HTERT RPE-1 (cell line): ENCODE results near the gene ALOX15.
"Not testable (repeated sequence)": the region's sequence is repeated elsewhere in the genome, so short reads cannot be mapped to it uniquely, and the experiment has no call there.

Experiments used
- in situ Hi-C: fragments of 300-500 bp; cut with MboI; formaldehyde crosslinking; loops from 4 replicates; pipeline ENCODE4 v1.14.3; 2020; ENCODE audit warnings: low sequenced_read_pairs

ALOX15 gene

DNA sequence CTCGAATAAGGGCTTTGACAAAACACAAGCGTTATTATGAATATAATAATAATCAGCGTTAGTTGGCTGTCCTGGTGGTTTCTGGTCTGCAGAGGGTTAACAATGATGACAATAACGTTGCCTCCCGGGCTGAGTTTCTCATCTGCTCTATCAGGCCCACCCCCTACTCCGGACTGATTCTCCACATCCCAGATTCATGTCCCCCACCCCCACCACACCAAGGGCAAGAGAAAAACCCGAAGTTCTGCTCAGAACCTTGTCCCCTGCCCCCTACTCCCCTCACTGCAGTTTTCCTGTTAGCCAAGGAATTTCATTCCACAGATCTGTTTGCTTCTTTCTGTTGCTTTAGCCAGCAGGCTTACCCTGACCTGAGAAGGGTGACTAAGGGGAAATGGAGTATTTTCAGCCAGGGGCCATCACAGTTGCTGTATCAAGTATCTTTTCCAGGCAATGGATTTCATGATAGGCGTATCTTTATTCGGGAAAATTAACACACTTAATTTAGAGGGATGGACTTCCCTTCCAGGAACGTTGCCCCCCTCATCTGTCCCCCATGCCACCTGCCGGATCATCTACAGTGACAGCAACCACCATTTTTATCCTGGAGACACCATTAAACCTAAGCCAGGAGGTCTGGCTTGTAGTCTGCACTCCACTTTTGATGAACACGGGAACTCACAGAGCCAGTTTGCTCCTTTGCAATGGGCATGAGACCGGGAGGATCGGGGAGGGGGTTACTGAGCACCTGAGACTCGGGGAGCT lies 23.7 kb downstream of the ALOX15 start:
- in situ Hi-C loops: no loop called here

DNA sequence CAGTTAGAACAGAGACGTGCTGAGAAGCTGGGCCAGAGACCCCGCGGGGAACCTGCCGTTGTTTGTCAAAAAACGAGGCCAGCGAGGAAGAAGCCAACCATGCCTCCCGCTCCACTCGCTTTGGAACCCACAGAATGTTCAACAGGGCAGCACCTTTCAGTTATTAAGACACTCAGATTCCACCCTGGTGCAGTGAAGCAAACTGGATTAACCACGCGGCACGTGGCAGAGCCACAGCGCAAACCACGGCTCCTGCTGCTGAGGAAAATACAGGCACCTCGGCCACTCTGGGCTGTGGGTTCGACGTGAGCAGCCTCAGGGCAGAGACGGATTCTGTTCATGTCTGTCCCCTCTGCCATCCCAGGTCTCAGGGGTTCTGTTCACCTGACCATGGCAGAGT lies 24.4 kb downstream of the ALOX15 start:
- in situ Hi-C loops: no loop called here

DNA sequence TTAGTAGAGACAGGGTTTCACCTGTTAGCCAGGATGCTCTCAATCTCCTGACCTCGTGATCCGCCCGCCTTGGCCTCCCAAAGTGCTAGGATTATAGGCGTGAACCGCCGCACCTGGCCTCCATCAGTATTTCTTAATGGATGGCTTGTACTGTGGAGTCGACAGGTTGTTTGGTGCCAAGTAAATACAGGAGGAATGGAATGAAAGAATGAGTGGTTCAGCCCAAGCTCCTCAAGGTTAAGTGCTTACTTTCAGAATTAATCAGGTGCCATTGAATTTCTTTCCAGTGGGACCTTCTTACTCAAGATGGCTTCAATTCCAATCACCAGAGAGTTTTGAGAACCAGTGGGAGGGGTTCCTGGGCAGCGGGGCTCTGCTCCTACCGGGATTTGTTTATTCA lies 25.0 kb downstream of the ALOX15 start:
- in situ Hi-C loops: no loop called here

DNA sequence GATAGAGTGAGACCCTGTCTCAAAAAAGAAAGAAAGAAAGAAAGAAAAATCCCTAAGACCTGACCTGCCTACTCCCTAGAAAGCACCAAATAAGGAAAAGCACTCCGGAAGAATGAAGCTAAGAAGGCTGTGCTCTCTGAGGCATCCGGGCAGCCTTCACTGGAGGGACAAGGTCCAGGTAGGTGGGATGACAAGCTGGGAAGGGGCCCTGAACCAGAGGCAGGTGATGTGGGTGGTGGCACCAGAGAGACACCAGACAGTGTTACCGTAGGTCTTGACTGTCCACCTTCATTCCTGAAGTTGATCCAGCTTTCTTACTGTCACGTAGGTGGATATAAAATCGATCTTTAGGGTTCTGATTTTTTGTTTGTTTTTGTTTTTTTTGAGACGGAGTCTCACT lies 30.8 kb downstream of the ALOX15 start:
- in situ Hi-C loops: no loop called here

DNA sequence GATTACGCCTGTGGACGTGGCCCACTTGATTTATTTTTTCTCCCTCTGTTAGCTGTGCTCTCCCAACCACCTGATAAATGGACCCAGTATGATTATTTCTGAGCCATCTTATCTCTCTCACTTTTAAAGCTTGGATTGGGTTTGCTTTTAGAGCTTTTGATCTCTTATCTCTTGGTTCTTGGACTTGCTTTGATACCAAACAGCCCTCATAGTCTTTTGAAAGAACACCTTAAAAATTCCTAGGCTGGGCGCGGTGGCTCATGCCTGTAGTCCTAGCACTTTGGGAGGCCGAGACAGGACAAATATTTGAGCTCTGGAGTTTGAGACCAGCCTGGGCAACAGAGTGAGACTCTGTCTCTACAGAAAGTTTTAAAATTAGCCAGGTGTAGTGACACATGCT lies 31.3 kb downstream of the ALOX15 start:
- in situ Hi-C loops: no loop called here

DNA sequence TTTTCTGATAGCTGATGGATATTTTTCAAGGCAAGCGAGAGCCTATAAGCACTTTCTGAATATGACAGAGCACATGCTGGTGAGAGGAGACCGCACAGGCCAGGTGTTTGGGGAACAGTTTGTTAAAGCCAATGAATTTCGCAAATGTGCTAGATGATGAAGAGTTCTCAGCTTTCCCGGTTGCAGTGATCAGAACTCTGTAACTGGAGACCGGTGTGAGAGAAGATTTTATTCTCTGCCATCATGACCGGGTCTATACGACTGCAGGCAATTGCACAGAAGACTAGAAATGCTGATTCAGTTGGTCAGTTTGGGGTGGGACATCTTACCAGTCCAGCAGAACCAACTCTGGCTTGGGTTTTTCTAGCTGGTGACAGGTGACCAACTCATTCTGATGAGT lies 31.7 kb downstream of the ALOX15 start:
- in situ Hi-C loops: no loop called here

DNA sequence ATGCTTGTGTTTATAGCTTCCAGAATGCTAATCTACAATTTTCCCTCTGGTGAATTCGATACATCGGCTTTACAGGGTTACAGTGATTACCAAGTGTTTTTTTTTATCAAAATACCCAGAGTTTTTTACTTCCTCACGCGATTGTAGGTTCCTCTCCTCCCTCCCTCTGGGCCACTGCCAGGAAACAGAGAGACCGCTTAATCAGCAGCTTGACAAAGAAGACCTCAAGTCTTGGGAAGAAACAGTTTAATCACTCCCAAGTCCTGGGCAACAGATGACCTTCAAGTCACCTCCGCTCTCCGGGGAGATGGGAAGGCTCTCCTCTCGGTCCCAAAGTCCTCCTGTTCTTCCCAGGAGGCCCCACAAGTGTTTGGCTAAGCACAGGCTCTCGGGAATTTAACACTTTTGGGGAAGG lies 33.7 kb downstream of the ALOX15 start:
- in situ Hi-C loops: no loop called here

DNA sequence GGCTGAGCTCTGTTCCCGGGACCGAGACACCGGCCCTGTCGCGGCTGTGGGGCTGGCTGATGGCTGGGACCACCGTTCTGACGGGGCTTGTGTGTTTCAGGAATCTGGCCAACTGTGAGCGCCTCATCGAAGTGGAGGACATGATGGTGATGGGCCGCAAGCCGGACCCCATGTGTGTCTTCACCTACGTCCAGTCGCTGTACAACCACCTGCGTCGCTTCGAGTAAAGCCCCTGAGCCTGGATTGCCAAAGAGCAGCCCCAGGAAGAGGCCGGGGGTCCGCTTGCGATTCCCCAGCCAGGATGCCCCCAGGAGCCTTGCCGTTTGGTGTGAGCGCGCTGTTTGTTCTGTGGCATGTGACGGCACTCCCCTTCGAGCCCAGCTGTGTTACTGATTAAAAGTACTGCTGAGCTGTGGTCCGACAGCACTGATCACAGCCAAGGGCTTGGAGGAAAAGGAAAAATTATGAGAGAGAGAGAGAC lies 34.2 kb downstream of the ALOX15 start:
- in situ Hi-C loops: no loop called here

DNA sequence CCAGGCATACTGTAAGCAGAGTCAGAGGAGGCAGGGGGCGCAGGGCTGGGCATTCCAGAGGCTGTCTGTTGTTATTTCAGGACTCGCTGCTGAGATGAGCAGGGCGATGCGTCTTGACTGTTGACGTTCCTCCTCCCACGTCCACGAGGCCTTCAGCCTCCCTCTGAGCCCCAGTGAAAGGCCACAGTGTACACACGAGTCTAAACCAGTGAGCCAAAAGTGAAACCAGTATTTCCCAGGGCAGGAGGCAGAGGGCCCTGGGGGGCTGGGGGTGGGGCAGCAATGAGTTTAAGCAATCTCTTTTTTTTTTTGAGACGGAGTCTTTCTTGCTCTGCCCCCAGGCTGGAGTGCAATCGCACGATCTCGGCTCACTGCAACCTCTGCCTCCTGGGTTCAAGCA lies 35.7 kb downstream of the ALOX15 start:
- in situ Hi-C loops: no loop called here

DNA sequence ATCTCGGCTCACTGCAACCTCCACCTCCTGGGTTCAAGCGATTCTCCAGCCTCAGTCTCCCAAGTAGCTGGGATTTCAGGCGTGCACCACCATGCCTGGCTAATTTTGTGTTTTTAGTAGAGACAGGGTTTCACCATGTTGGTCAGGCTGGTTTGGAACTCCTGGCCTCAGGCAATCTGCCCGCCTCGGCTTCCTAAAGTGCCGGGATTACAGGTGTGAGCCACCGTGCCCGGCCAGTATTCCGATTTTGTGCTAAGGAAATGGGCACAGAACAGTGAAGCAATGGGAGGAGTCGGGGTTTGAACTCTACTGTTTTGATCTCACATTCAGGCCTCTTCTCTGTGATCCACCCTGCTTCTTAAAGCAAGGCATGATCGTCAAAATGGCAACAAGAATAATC lies 36.7 kb downstream of the ALOX15 start:
- in situ Hi-C loops: not testable (repeated sequence)

DNA sequence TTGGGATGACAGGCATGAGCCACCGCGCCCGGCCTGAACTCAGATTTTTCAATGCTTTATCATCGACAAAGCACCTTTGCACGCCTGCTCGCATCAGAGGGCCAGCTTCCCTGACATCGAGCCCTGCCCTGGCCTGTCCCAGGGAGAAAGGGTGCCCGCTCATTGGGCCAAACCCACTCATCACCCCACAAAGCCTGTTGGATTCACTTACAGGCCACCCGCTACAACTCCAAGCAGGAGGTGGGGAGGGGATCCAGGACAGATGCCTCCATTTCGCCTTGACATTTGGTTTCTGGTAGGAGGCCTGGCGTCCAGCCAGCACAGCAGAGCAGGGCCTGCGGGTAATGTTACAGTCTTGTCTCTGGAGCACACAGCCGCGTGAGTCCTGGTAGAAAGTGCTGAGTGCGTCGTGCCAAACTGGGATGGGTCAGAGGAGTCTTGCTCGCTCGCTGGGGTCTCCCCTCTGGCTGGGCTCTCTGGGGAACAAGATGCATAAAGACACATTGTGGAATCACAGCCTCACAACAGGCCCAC lies 37.3 kb downstream of the ALOX15 start:
- in situ Hi-C loops: no loop called here

DNA sequence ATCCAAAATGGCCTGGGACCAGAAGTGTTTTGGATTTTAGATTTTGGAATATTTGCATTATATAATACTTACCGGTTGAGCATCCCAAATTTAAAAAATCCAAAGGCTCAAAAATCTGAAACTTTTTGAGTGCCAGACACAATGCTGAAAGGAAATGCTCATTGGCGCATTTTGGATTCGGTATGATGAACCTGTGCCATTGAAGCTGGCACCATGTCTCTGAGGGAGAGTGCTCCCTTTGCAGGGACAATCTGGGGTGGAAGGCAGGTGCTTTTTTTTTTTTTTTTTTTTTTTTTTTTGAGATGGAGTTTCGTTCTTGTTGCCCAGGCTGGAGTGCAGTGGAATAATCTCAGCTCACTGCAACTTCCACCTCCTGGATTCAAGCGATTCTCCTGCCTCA lies 39.4 kb downstream of the ALOX15 start:
- in situ Hi-C loops: no loop called here

DNA sequence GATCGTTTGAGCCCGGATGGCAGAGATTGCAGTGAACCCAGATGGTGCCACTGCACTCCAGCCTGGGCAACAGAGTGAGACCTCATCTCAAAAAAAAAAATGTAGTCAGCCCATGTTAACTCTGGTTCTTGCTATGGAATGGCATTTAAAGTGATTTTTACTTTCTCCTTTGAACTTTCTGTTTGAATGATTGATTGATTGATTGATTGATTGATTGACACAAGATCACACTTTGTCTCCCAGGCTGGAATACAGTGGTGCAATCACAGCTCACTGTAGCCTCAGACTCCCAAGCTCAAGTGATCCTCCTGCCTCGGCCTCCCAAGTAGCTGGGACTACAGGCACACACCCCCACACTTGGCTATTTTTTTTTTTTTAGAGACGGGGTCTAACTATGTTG lies 40.2 kb downstream of the ALOX15 start:
- in situ Hi-C loops: no loop called here

DNA sequence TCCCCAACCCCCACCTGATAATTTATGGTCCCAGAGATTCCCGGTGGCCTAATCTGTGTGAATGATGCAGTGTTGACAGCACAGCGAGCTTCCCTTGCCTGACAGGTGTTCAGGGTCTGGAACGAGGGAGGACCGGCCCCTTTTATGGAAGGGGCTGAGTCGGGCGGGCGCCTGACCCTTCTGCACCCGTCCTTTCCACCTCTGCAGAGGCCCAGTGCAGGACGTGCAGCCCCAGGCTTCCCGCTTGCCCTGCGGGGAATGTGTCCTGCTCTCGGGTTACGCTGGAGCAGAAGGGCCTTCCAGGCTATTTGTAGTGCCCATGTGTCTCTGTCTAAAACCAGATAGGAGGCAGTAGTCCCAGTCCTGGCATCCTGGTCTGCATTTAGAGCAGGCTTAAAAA lies 40.9 kb downstream of the ALOX15 start:
- in situ Hi-C loops: no loop called here

DNA sequence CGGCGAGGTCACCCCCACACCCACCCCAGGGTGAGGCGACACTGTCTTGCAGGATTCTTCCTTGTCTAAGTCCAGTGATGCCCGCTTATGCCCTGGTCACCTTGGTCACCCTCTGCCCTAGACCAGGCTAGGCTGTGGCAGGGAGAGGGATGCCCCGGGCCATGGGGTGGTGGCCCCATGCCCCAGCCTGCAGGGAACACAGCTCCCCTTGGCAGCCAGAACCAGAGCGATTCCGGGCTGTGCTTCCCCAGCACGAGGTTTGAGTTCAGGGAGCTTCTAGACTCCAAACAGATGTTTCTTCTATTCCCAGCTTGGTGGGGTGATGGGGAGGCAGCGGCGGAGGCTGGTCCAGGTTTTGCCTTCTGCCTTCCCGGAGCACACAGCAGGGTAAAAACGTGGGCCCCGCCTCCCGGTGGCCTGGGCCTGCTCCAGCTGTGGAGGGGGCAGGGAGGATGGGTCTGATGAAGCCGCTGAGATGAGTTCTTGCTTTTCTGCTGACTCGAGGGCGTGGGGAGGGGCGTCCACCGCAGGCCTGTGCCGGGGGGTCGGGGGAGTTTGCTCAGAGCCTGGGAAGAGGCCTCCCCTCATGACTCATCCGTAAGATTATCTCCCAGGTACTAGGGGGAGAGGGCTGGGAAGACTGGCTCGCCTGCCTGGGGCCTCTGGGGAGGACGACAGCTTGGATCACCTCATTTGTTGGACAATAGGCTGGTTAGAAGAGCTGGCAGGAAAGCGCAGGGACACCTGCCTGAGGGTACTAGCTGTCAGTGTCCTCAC lies 41.8 kb downstream of the ALOX15 start:
- in situ Hi-C loops: no loop called here

DNA sequence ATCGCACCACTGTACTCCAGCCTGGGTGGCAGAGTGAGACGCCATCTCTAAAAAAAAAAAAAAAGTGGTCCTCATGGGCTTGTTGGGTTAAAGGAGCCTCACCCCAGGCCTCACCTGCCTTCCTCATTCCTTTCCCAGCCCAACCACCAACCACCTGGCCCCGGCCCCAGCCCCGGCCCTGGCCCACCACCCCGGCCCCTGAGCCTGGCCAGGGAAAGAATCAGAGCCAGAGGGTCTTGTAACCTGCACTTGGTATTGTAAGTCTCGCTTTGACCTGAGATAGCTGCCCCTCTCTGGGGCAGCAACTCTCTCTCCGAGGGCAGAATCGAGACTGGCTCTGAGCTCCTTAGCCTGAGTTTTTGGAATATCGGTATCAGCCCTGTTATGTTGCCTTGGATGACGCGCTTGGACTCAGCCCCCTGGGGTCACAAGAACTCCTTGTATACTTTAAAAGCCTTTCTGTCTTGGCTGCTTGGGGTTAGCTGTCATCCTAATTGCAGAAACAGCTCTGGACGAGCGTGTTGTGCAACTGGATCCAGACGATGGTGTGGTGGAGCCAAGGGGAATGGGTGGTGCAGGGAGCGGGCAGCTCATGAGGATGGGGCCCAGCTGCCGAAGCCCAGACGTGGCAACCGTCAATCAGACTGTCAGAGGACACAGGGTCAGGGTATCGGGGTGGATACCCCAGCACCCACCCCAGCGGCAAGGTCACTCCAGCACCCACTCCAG lies 42.5 kb downstream of the ALOX15 start:
- in situ Hi-C loops: no loop called here

DNA sequence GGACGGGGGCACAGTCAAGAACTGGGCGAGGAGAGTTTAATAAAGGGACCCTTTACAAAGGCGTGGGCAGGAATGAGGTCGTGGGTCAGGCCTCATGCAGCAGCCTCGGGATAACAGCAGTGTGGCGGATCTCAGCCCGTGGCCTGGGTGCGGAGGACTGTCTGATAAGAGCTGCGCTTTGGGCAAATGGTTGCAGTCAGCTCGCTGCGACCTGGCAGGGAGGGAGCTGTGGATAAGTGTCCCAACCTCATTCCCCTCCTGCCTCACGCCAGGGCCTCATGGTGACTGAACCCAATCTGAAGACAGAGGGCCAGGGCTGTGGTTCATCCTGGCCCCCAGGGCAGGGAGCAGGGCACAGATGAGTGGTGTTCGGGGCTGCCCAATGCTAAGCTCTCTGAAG lies 43.5 kb downstream of the ALOX15 start:
- in situ Hi-C loops: no loop called here

DNA sequence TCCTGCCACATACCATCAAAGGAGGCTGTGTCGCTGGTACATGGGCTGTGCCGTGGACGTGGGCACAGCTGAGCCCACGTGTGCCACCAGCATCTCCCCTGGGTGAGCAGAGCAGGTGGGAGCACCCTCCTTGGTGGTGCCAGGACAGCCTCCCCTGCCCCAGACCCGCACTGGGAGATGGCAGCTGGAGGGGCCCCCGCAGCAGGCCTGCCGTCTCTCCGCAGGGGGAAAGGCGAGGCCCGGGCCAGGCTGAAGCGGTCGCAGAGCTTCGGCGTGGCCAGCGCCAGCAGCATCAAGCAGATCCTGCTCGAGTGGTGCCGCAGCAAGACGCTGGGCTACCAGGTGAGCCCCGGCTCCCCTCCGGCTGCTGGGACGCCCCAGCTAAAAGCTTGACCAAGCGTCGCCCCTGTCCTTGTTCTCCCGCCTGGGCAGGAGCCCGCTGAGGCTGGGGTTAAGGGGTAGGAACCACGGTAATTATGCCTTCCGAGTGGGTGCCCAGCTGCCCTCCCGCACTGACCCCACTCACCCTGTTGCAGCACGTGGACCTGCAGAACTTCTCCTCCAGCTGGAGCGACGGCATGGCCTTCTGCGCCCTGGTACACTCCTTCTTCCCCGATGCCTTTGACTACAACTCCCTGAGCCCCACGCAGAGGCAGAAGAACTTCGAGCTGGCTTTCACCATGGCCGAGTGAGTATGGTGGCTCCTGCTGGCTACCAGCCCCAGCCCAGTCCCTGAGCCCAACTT lies 44.7 kb downstream of the ALOX15 start:
- in situ Hi-C loops: no loop called here

DNA sequence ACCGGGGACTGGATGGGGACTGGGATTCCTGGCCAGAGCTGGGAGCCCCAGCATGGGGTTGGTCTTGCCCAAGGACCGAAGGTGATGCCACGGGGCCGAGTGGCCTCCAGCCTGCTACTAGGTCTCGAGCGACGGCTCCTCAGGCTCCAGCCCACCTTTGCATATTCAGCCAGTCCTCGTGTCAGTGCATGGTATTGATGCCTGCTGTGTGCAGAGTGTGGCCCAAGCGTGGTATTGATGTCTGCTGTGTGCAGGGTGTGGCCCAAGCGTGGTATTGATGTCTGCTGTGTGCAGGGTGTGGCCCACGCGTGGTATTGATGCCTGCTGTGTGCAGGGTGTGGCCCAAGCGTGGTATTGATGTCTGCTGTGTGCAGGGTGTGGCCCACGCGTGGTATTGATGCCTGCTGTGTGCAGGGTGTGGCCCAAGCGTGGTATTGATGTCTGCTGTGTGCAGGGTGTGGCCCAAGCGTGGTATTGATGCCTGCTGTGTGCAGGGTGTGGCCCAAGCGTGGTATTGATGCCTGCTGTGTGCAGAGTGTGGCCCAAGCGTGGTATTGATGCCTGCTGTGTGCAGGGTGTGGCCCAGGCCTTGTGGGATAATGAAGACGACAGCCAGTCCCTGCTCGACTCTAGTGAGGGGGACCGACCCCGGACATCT lies 45.7 kb downstream of the ALOX15 start:
- in situ Hi-C loops: not testable (repeated sequence)
